HepG2 (cell line): ENCODE data around the gene ACTA2. TPM values are rescaled to one million over a fixed set of nuclear protein-coding genes. Genes with fewer than 3 reads are reported as not detected.

Source experiments
- polyA plus RNA-seq, 8 experiments: library from polyadenylated mRNA; depleted of rRNA in 3 of 8; stranded (reverse) in 7 of 8; unstranded in 1 of 8; fragments of >200 nt; fragmentation: Illumina TruSeq in 4 of 8; extraction: Trizol in 4 of 8; gene quantifications; 2 replicates each; pipeline versions ENCODE4 v1.2.1 to v1.2.3, GENCODE V29; 2011 to 2016; ENCODE audit warnings: low read depth in 4 of 8, missing spikeins in 1 of 8, mixed read lengths in 1 of 8; ENCODE audit not compliant: insufficient read depth in 1 of 8
- small RNA-seq, 3 experiments: library from RNA; depleted of rRNA; stranded (forward); fragments of <200 nt; gene quantifications; one replicate each; pipeline ENCODE3, GENCODE V24; 2012; ENCODE audit warnings: low read depth in 2 of 3, low replicate concordance in 1 of 3; ENCODE audit not compliant: insufficient read length in 3 of 3, insufficient read depth in 2 of 3
- total RNA-seq, 5 experiments: library from RNA; depleted of rRNA; stranded (reverse); fragments of >200 nt; fragmentation: Illumina TruSeq; extraction: Trizol; gene quantifications; 2 replicates each; pipeline ENCODE4 v1.2.3, GENCODE V29; 2016; ENCODE audit warnings: low read depth in 1 of 5

The ACTA2 gene
- total and polyA plus RNA-seq, 2 of the 13 experiments (the other 11 are each of a cell fraction or from before 2014, with no cell fraction given): 21.8 to 59.9 TPM

Small RNA genes lying within 50 kb of the gene (small RNA-seq; reads per million reads assigned to genes)
- gene RF02116: 0 reads per million in 3 experiments

Other genes starting within 250 kb of the ACTA2 start
- not detected in 2 replicates for gene LIPK, start 246.5 kb downstream of the ACTA2 start, total RNA-seq (2016; rRNA removed; fragmentation: Illumina TruSeq; extraction: Trizol)
- not detected in 2 replicates for gene LIPK, start 246.5 kb downstream of the ACTA2 start, polyA plus RNA-seq (2011; rRNA removed)
- not detected in 2 replicates for gene LIPN, start 192.8 kb downstream of the ACTA2 start, total RNA-seq (2016; rRNA removed; fragmentation: Illumina TruSeq; extraction: Trizol)
- not detected in 2 replicates for gene LIPN, start 192.8 kb downstream of the ACTA2 start, polyA plus RNA-seq (2011; rRNA removed)
- gene LIPM, start 150.0 kb downstream of the ACTA2 start, total RNA-seq (2016; rRNA removed; fragmentation: Illumina TruSeq; extraction: Trizol): not detected in 2 replicates
- not detected in 2 replicates for gene LIPM, start 150.0 kb downstream of the ACTA2 start, polyA plus RNA-seq (2011; rRNA removed)
- gene ANKRD22, start 100.9 kb downstream of the ACTA2 start, total RNA-seq (2016; rRNA removed; fragmentation: Illumina TruSeq; extraction: Trizol): not detected in 2 replicates
- not detected in 2 replicates for gene ANKRD22, start 100.9 kb downstream of the ACTA2 start, polyA plus RNA-seq (2011; rRNA removed)
- 1.5 and 1.6 TPM in 2 replicates for gene STAMBPL1, start 72.5 kb downstream of the ACTA2 start, total RNA-seq (2016; rRNA removed; fragmentation: Illumina TruSeq; extraction: Trizol)
- gene STAMBPL1, start 72.5 kb downstream of the ACTA2 start, polyA plus RNA-seq (2011; rRNA removed): 1.0 and 1.4 TPM in 2 replicates
- gene FAS, start 38.0 kb upstream of the ACTA2 start, total RNA-seq (2016; rRNA removed; fragmentation: Illumina TruSeq; extraction: Trizol): 15.0 and 17.9 TPM in 2 replicates
- gene FAS, start 38.0 kb upstream of the ACTA2 start, polyA plus RNA-seq (2011; rRNA removed): 4.3 and 5.9 TPM in 2 replicates